Neuronal stem cell (in vitro differentiated cells): Measurements from ENCODE around the gene DEUP1.

ENCODE experiments used
- DNase-seq: peaks from one replicate; pipeline ENCODE4 v3.0.0-alpha.2; 2013; ENCODE audit warnings: low spot score
- H2AFZ ChIP-seq: one replicate; pipeline ENCODE4 v1.6.1; 2013; ENCODE audit warnings: mild to moderate bottlenecking, low read length, inconsistent platforms
- H2AK5ac ChIP-seq: 2 replicates; pipeline ENCODE4 v1.6.1; 2013; ENCODE audit warnings: low read depth, mild to moderate bottlenecking, inconsistent platforms, low read length, moderate library complexity, mixed read lengths
- H2BK120ac ChIP-seq: 2 replicates; pipeline ENCODE4 v1.6.1; 2013; ENCODE audit warnings: low read depth, mild to moderate bottlenecking, inconsistent platforms, low read length, moderate library complexity, mixed read lengths
- H2BK12ac ChIP-seq: one replicate; pipeline ENCODE4 v1.6.1; 2013; ENCODE audit warnings: low read length, inconsistent platforms
- H2BK15ac ChIP-seq: 2 replicates; pipeline ENCODE4 v1.6.1; 2013; ENCODE audit warnings: mild to moderate bottlenecking, low read length, inconsistent platforms, mixed read lengths
- H2BK5ac ChIP-seq: one replicate; pipeline ENCODE4 v1.6.1; 2013; ENCODE audit warnings: inconsistent platforms, mild to moderate bottlenecking, low read length, moderate library complexity
- H3K14ac ChIP-seq: one replicate; pipeline ENCODE4 v1.6.1; 2013; ENCODE audit warnings: low read length, inconsistent platforms
- H3K18ac ChIP-seq: 2 replicates; pipeline ENCODE4 v1.6.1; 2013; ENCODE audit warnings: low read length, inconsistent platforms
- H3K23ac ChIP-seq: 2 replicates; pipeline ENCODE4 v1.6.1; 2013; ENCODE audit warnings: low read depth, mild to moderate bottlenecking, mixed read lengths, low read length, inconsistent platforms; ENCODE audit not compliant: poor library complexity
- H3K27ac ChIP-seq: replicated peaks from 3 replicates; pipeline ENCODE4 v1.5.1; 2013; ENCODE audit warnings: low read length, inconsistent platforms
- H3K27me3 ChIP-seq, 3 experiments: 2 replicates each; pipeline ENCODE4 v1.6.1; 2013; ENCODE audit warnings: low read length in 3 of 3, mild to moderate bottlenecking in 2 of 3, inconsistent platforms in 1 of 3, low read depth in 1 of 3, mixed read lengths in 1 of 3, moderate library complexity in 1 of 3; ENCODE audit not compliant: control insufficient read depth in 3 of 3, insufficient read depth in 3 of 3
- H3K36me3 ChIP-seq, 2 donors: replicated peaks in 1 of 2; 2 replicates each; pipeline ENCODE4 v1.6.1; 2013; ENCODE audit warnings: low read length in 2 of 2; ENCODE audit not compliant: control insufficient read depth in 2 of 2, insufficient read depth in 2 of 2
- H3K4ac ChIP-seq: 2 replicates; pipeline ENCODE4 v1.6.1; 2013; ENCODE audit warnings: inconsistent platforms, mild to moderate bottlenecking, low read length, moderate library complexity
- H3K4me1 ChIP-seq, 2 donors: 1 replicate in 1 of 2; 2 replicates in 1 of 2; pipeline ENCODE4 v1.6.1; 2013; ENCODE audit warnings: low read length in 2 of 2, low read depth in 1 of 2; ENCODE audit not compliant: control insufficient read depth in 2 of 2, insufficient read depth in 1 of 2
- H3K4me2 ChIP-seq: one replicate; pipeline ENCODE4 v1.6.1; 2013; ENCODE audit warnings: mild to moderate bottlenecking, low read length, inconsistent platforms; ENCODE audit not compliant: insufficient read depth, poor library complexity, severe bottlenecking
- H3K4me3 ChIP-seq, 2 donors: 2 replicates each; pipeline ENCODE4 v1.5.1; 2013; ENCODE audit warnings: low read length in 2 of 2, mild to moderate bottlenecking in 2 of 2, inconsistent platforms in 1 of 2, moderate library complexity in 1 of 2
- H3K79me1 ChIP-seq: one replicate; pipeline ENCODE4 v1.6.1; 2013; ENCODE audit warnings: low read depth, mild to moderate bottlenecking, inconsistent platforms, low read length, moderate library complexity
- H3K9ac ChIP-seq: one replicate; pipeline ENCODE4 v1.6.1; 2013; ENCODE audit warnings: mild to moderate bottlenecking, low read depth, low read length, inconsistent platforms; ENCODE audit not compliant: poor library complexity
- H3K9me3 ChIP-seq, 2 donors: replicated peaks in 1 of 2; 2 replicates each; pipeline versions ENCODE3 to v1.6.1; 2013; ENCODE audit warnings: low read length in 2 of 2, mild to moderate bottlenecking in 2 of 2, inconsistent platforms in 1 of 2, low read depth in 1 of 2, mixed read lengths in 1 of 2, moderate library complexity in 1 of 2; ENCODE audit not compliant: control insufficient read depth in 2 of 2, insufficient read depth in 1 of 2
- H4K8ac ChIP-seq: one replicate; pipeline ENCODE4 v1.6.1; 2013; ENCODE audit warnings: low read depth, mild to moderate bottlenecking, inconsistent platforms, low read length, moderate library complexity
- H4K91ac ChIP-seq: one replicate; pipeline ENCODE4 v1.6.1; 2013; ENCODE audit warnings: low read length, low read depth, mild to moderate bottlenecking, inconsistent platforms; ENCODE audit not compliant: poor library complexity
- WGBS, 2 donors: extraction: QIAGEN DNeasy Blood & Tissue Kit; methylation state at CpG; one replicate each; pipeline ENCODE4 v1.1.7; 2013; ENCODE audit warnings: missing lambda C conversion rate in 2 of 2, mixed read lengths in 1 of 2; ENCODE audit not compliant: insufficient read length in 2 of 2, insufficient replicate concordance in 1 of 2; ENCODE audit errors: extremely low coverage in 2 of 2; 5-methylcytosine and 5-hydroxymethylcytosine counted together

The DEUP1 gene

DNA sequence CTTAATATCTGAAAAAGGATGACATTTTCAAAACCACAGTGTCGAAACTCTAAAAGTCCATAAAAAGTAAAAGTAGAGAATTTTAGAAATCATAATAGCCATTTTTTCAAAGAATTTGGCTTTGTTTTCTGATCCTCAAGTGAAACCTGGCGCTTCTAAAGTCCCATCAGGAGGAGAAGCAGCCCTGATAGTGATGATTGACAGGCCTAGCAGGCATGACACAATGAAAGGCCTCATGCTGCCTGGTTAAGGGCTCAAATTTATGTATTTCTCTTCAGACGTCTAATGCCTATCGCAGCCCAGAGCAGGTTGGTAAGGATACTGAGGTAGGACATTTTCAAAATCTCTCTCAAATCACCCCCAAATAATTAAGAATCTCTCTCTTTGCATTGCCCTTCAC is 3.9 kb upstream of the DEUP1 start:
- no peak overlapping the region for H3K27ac ChIP-seq
- no peaks in the 10 kb centered on the region for H3K79me1 ChIP-seq
- no peaks in the 10 kb centered on the region for H3K36me3 ChIP-seq
- no peak overlapping the region for H3K18ac ChIP-seq
- DNase-seq = no peak
- H2BK15ac ChIP-seq = no peak overlapping the region
- no peak overlapping the region for H3K14ac ChIP-seq
- no peak overlapping the region for H3K23ac ChIP-seq
- H2BK5ac ChIP-seq = no peak overlapping the region
- H2BK12ac ChIP-seq = no peak overlapping the region
- H3K9me3 ChIP-seq = no peaks in the 10 kb centered on the region
- H3K4me3 ChIP-seq = no peak overlapping the region
- no CpG with 5 or more reads among the region's 4 CpGs for WGBS, 2 donors
- no peaks in the 10 kb centered on the region for H3K4me1 ChIP-seq
- no peak overlapping the region for H3K4ac ChIP-seq
- H2AFZ ChIP-seq = no peak overlapping the region
- H2BK120ac ChIP-seq = no peak overlapping the region
- H3K9ac ChIP-seq = no peak overlapping the region
- H4K8ac ChIP-seq = no peak overlapping the region
- no peak overlapping the region for H3K4me2 ChIP-seq
- peaks cover 0 to 21% (median 9%) of the 10 kb centered on the region in 3 experiments for H3K27me3 ChIP-seq
- H2AK5ac ChIP-seq = no peak overlapping the region
- H4K91ac ChIP-seq = no peak overlapping the region

GRCh38 chr11:93329936-93330445 is 551 bp upstream of the DEUP1 start:
- peak overlapping the region; percentile 1 for H2BK5ac ChIP-seq
- no CpG with 5 or more reads among the region's 16 CpGs for WGBS, 2 donors
- no peaks in the 10 kb centered on the region for H3K4me1 ChIP-seq
- H3K9ac ChIP-seq = no peak overlapping the region
- no peaks in the 10 kb centered on the region for H3K79me1 ChIP-seq
- H3K18ac ChIP-seq = peak overlapping the region; percentile 99
- no peaks in the 10 kb centered on the region for H3K9me3 ChIP-seq
- H4K8ac ChIP-seq = no peak overlapping the region
- peak overlapping the region; percentile 80 for H3K23ac ChIP-seq
- H3K27me3 ChIP-seq = peaks cover 0 to 21% (median 9%) of the 10 kb centered on the region in 3 experiments
- H3K4me3 ChIP-seq = peak overlapping the region in 1 of 2 donors; percentile 82
- no peak for DNase-seq
- peak overlapping the region; percentile 71 for H3K4me2 ChIP-seq
- H3K4ac ChIP-seq = no peak overlapping the region
- peak overlapping the region; percentile 72 for H2BK120ac ChIP-seq
- no peak overlapping the region for H2BK12ac ChIP-seq
- peak overlapping the region; percentile 71 for H2AFZ ChIP-seq
- H4K91ac ChIP-seq = peak overlapping the region; percentile 72
- H2BK15ac ChIP-seq = peak overlapping the region; percentile 83
- H2AK5ac ChIP-seq = no peak overlapping the region
- peak overlapping the region; percentile 90 for H3K14ac ChIP-seq
- no peaks in the 10 kb centered on the region for H3K36me3 ChIP-seq
- H3K27ac ChIP-seq = no peak overlapping the region

GRCh38 chr11:93340223-93340622 is 9.7 kb downstream of the DEUP1 start:
- no CpG with 5 or more reads among the region's 2 CpGs for WGBS, 2 donors
- no peaks in the 10 kb centered on the region for H3K36me3 ChIP-seq

GRCh38 chr11:93344855-93345333 is 14.4 kb downstream of the DEUP1 start:
- no peak overlapping the region for H3K14ac ChIP-seq
- H3K18ac ChIP-seq = no peak overlapping the region
- H3K4me2 ChIP-seq = no peak overlapping the region
- H3K79me1 ChIP-seq = no peaks in the 10 kb centered on the region
- H3K9ac ChIP-seq = no peak overlapping the region
- no peak overlapping the region for H2BK15ac ChIP-seq
- no peak overlapping the region for H3K27ac ChIP-seq
- no peak overlapping the region for H2BK5ac ChIP-seq
- no peak overlapping the region for H3K4ac ChIP-seq
- no peak overlapping the region for H2BK12ac ChIP-seq
- no peak overlapping the region for H2AFZ ChIP-seq
- H2AK5ac ChIP-seq = no peak overlapping the region
- H3K36me3 ChIP-seq = no peaks in the 10 kb centered on the region
- H4K8ac ChIP-seq = no peak overlapping the region
- no peak overlapping the region for H4K91ac ChIP-seq
- H3K23ac ChIP-seq = no peak overlapping the region
- no peak overlapping the region for H2BK120ac ChIP-seq
- H3K4me1 ChIP-seq = no peaks in the 10 kb centered on the region
- no peaks in the 10 kb centered on the region for H3K9me3 ChIP-seq
- no peak overlapping the region for H3K4me3 ChIP-seq
- DNase-seq = no peak
- H3K27me3 ChIP-seq = no peaks in the 10 kb centered on the region
- whole genome bisulfite sequencing, 2 donors = no CpG with 5 or more reads among the region's 2 CpGs

More at GRCh38 chr11:93340223-93340622, 9.7 kb downstream of the DEUP1 start:
- no peaks in the 10 kb centered on the region for H3K4me1 ChIP-seq
- no peaks in the 10 kb centered on the region for H3K27me3 ChIP-seq
- H3K4ac ChIP-seq = no peak overlapping the region
- H2AFZ ChIP-seq = no peak overlapping the region
- H4K8ac ChIP-seq = no peak overlapping the region
- no peak for DNase-seq
- no peaks in the 10 kb centered on the region for H3K9me3 ChIP-seq
- no peak overlapping the region for H2BK120ac ChIP-seq
- no peak overlapping the region for H3K18ac ChIP-seq
- H3K27ac ChIP-seq = no peak overlapping the region
- H2BK5ac ChIP-seq = no peak overlapping the region
- no peak overlapping the region for H2BK12ac ChIP-seq
- no peak overlapping the region for H2AK5ac ChIP-seq
- H4K91ac ChIP-seq = no peak overlapping the region
- no peak overlapping the region for H3K14ac ChIP-seq
- H3K4me3 ChIP-seq = no peak overlapping the region
- H3K79me1 ChIP-seq = no peaks in the 10 kb centered on the region
- H3K23ac ChIP-seq = no peak overlapping the region
- no peak overlapping the region for H3K9ac ChIP-seq
- H3K4me2 ChIP-seq = no peak overlapping the region
- no peak overlapping the region for H2BK15ac ChIP-seq
